GM06990 (cell line): Measurements from ENCODE around the gene SLC44A5.

Source experiments
- DNase-seq: peaks from one replicate; pipeline ENCODE4 v3.0.0-alpha.2; 2011; ENCODE audit not compliant: insufficient read length; ENCODE audit errors: extremely low read depth
- H3K27me3 ChIP-seq: replicated peaks from 2 replicates; pipeline ENCODE4 v1.6.0; 2011; ENCODE audit warnings: low read length; ENCODE audit not compliant: control insufficient read depth, insufficient read depth
- H3K36me3 ChIP-seq: 2 replicates; pipeline ENCODE4 v1.5.1; 2011; ENCODE audit warnings: low read length; ENCODE audit not compliant: control insufficient read depth, insufficient read depth
- H3K4me3 ChIP-seq: replicated peaks from 2 replicates; pipeline ENCODE4 v1.5.1; 2011; ENCODE audit warnings: low read depth, mild to moderate bottlenecking, control low read depth, low read length
- CTCF ChIP-seq: IDR thresholded peaks from 2 replicates; pipeline ENCODE4 v1.5.1; 2011; ENCODE audit warnings: low read length, control low read depth, mild to moderate bottlenecking, inconsistent platforms; ENCODE audit not compliant: insufficient read depth, poor library complexity, severe bottlenecking

Gene SLC44A5

GRCh38 chr1:75316230-75316629 is 294.7 kb downstream of the SLC44A5 start:
- no peak for DNase-seq
- no peaks in the 10 kb centered on the region for H3K36me3 ChIP-seq
- no peak for TF ChIP-seq CTCF

GRCh38 chr1:75312620-75313019 is 298.3 kb downstream of the SLC44A5 start:
- Histone ChIP-seq H3K4me3 (no peak overlapping the region), H3K36me3 (no peaks in the 10 kb centered on the region), H3K27me3 (no peaks in the 10 kb centered on the region)
- DNase-seq: no peak
- TF ChIP-seq CTCF: no peak

More at GRCh38 chr1:75316230-75316629, 294.7 kb downstream of the SLC44A5 start:
- Histone ChIP-seq H3K4me3 (no peak overlapping the region), H3K27me3 (no peaks in the 10 kb centered on the region)

DNA sequence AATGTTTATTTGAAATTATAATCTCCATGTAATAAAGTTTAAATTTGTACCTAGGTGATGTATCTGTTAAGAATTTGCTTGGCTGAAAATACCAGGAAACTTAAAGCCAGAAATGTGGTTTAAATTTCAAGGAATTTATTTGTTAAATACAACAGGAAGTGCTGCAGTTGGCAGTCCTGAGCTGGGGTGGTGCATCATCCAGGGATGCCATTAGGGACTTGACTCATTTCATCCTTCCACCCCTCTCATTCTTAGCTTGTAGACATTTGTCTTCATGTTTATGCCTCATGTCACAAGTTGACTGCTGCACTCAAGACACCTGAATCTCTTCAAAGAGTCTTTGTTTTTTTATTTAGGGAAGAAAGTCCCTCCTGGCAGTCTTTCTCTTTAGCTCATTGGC is 300.8 kb downstream of the SLC44A5 start:
- H3K4me3 ChIP-seq: no peak overlapping the region
- TF ChIP-seq CTCF: no peak
- DNase-seq: no peak
- H3K36me3 ChIP-seq: no peaks in the 10 kb centered on the region
- no peaks in the 10 kb centered on the region for H3K27me3 ChIP-seq

GRCh38 chr1:75308365-75308764 is 302.5 kb downstream of the SLC44A5 start:
- no peak for TF ChIP-seq CTCF
- Histone ChIP-seq H3K36me3 (no peaks in the 10 kb centered on the region), H3K27me3 (no peaks in the 10 kb centered on the region), H3K4me3 (no peak overlapping the region)
- no peak for DNase-seq

- no peak for DNase-seq
- Histone ChIP-seq H3K4me3 (no peak overlapping the region), H3K36me3 (no peaks in the 10 kb centered on the region), H3K27me3 (no peaks in the 10 kb centered on the region)
- TF ChIP-seq CTCF: no peak
Observed at GRCh38 chr1:75305061-75305460, 305.9 kb downstream of the SLC44A5 start.

- Histone ChIP-seq H3K27me3 (no peaks in the 10 kb centered on the region), H3K4me3 (no peak overlapping the region), H3K36me3 (no peaks in the 10 kb centered on the region)
- DNase-seq: no peak
- TF ChIP-seq CTCF: no peak
Observed at GRCh38 chr1:75293270-75293669, 317.6 kb downstream of the SLC44A5 start.
